SIG-M5 treated with dmso at 0.1 percent for 504 hours (cell line): Measurements from ENCODE around the gene CIB4.

Experiments
- DNase-seq: peaks from one replicate; lab custom pipeline; 2025; ENCODE audit not compliant: unreplicated experiment; lab: John Stamatoyannopoulos, UW

Gene CIB4

GRCh38 chr2:26583381-26583911, 57.7 kb downstream of the CIB4 start:
- no peak for DNase-seq

- DNase-seq = no peak
Observed at GRCh38 chr2:26582890-26583289, 58.3 kb downstream of the CIB4 start.

- DNase-seq = no peak
Observed at GRCh38 chr2:26581991-26582842, 58.9 kb downstream of the CIB4 start.

- no peak for DNase-seq
Observed at GRCh38 chr2:26581266-26581990, 59.7 kb downstream of the CIB4 start.

GRCh38 chr2:26580751-26581150, 60.4 kb downstream of the CIB4 start:
- DNase-seq = no peak

- no peak for DNase-seq
Observed at GRCh38 chr2:26580151-26580550, 61.0 kb downstream of the CIB4 start.

GRCh38 chr2:26579723-26580040, 61.5 kb downstream of the CIB4 start:
- DNase-seq = no peak

- DNase-seq = no peak
Observed at GRCh38 chr2:26579025-26579722, 62.0 kb downstream of the CIB4 start.

- DNase-seq = no peak
Observed at GRCh38 chr2:26578581-26578980, 62.6 kb downstream of the CIB4 start.

GRCh38 chr2:26578113-26578458, 63.1 kb downstream of the CIB4 start:
- no peak for DNase-seq

- peak; percentile 63 for DNase-seq
Observed at GRCh38 chr2:26577442-26578112, 63.6 kb downstream of the CIB4 start.

- no peak for DNase-seq
Observed at GRCh38 chr2:26576565-26577441, 64.4 kb downstream of the CIB4 start.

GRCh38 chr2:26575836-26576564, 65.2 kb downstream of the CIB4 start:
- DNase-seq = no peak

GRCh38 chr2:26574900-26575560, 66.1 kb downstream of the CIB4 start:
- DNase-seq = no peak

GRCh38 chr2:26574066-26574899, 66.9 kb downstream of the CIB4 start:
- no peak for DNase-seq

- DNase-seq = no peak
Observed at GRCh38 chr2:26573241-26573925, 67.8 kb downstream of the CIB4 start.

- DNase-seq = no peak
Observed at GRCh38 chr2:26572591-26572990, 68.6 kb downstream of the CIB4 start.

GRCh38 chr2:26571316-26571715, 69.8 kb downstream of the CIB4 start:
- DNase-seq = no peak
